ENCODE results near the gene IRX5. TPM values are rescaled to one million over a fixed set of nuclear protein-coding genes. Genes with fewer than 3 reads are reported as not detected.

IRX5 gene
- polyA plus RNA-seq, 3 donors: 0.15 TPM; not detected in 2

DNA sequence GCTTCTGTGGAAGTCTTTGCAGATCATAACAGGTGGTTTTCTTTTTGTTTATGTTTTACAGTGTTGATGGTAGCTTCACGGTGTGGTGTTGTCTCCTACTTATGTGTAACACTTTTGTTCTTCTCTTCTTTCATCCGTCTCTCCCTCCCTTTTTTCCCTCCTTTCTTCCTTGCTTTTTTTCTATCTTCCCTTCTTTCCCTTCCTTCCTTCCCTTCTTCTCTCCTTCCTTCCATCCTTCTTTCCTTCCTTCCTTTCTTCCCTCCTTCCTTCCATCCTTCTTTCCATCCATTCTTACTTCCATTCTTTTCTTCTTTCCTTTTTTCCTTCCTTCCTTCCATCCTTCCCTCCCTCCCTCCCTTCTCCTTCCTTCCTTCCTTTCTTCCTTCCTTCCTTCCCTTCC lies 31.4 kb downstream of the IRX5 start:
- Histone ChIP-seq H3K9ac (ENCODE audit: insufficient read depth, low read length, poor library complexity, severe bottlenecking) (no peak overlapping the region), H3K4me2 (replicated peaks; ENCODE audit: extremely low read depth, low read length, poor library complexity, severe bottlenecking) (no peak overlapping the region), H4K20me1 (ENCODE audit: insufficient read depth, low read length) (no peaks in the 10 kb centered on the region), H3K4me3 (replicated peaks in 1 of 3; ENCODE audit: low read depth in 2 of 3, low read length in 3 of 3) (no peak overlapping the region), H2AFZ (ENCODE audit: insufficient read depth, low read depth, low read length, poor library complexity, severe bottlenecking) (no peak overlapping the region), H3K27ac (ENCODE audit: low read depth in 1 of 2, low read length in 2 of 2) (no peak overlapping the region), H3K79me2 (ENCODE audit: insufficient read depth, low read length) (no peaks in the 10 kb centered on the region), H3K9me3 (replicated peaks in 1 of 2; ENCODE audit: control insufficient read depth in 1 of 2, insufficient read depth in 1 of 2, low read length in 2 of 2) (no peaks in the 10 kb centered on the region), H3K27me3 (ENCODE audit: control insufficient read depth in 2 of 2, insufficient read depth in 2 of 2, low read length in 2 of 2) (no peaks in the 10 kb centered on the region), H3K4me1 (ENCODE audit: control insufficient read depth in 1 of 2, insufficient read depth in 2 of 2, low read length in 2 of 2) (no peaks in the 10 kb centered on the region), H3K36me3 (replicated peaks in 1 of 2; ENCODE audit: control insufficient read depth in 1 of 2, insufficient read depth in 2 of 2, low read length in 2 of 2) (no peaks in the 10 kb centered on the region)
- H3K4me1 Mint-ChIP-seq: no peaks in the 10 kb centered on the region
- H3K9me3 Mint-ChIP-seq: peaks cover 0 to 5% (median 0%) of the 10 kb centered on the region in 7 donors
- WGBS (ENCODE audit: insufficient coverage): 92% methylated on average over 1 of the region's 2 CpGs
- DNase-seq: no peak
- H3K27ac Mint-ChIP-seq: no peak overlapping the region
- H3K4me3 Mint-ChIP-seq: no peak overlapping the region
- intact Hi-C loops (cut with micrococcal nuclease): no loop called here
- no peaks in the 10 kb centered on the region for H3K36me3 Mint-ChIP-seq
- TF ChIP-seq, protein P1, sequence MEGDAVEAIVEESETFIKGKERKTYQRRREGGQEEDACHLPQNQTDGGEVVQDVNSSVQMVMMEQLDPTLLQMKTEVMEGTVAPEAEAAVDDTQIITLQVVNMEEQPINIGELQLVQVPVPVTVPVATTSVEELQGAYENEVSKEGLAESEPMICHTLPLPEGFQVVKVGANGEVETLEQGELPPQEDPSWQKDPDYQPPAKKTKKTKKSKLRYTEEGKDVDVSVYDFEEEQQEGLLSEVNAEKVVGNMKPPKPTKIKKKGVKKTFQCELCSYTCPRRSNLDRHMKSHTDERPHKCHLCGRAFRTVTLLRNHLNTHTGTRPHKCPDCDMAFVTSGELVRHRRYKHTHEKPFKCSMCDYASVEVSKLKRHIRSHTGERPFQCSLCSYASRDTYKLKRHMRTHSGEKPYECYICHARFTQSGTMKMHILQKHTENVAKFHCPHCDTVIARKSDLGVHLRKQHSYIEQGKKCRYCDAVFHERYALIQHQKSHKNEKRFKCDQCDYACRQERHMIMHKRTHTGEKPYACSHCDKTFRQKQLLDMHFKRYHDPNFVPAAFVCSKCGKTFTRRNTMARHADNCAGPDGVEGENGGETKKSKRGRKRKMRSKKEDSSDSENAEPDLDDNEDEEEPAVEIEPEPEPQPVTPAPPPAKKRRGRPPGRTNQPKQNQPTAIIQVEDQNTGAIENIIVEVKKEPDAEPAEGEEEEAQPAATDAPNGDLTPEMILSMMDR (IDR thresholded peaks at IDR 0.05): no peak
- peaks cover 1 to 6% (median 3%) of the 10 kb centered on the region in 3 donors for H3K27me3 Mint-ChIP-seq (ENCODE audit: low read depth in 3 of 3)

DNA sequence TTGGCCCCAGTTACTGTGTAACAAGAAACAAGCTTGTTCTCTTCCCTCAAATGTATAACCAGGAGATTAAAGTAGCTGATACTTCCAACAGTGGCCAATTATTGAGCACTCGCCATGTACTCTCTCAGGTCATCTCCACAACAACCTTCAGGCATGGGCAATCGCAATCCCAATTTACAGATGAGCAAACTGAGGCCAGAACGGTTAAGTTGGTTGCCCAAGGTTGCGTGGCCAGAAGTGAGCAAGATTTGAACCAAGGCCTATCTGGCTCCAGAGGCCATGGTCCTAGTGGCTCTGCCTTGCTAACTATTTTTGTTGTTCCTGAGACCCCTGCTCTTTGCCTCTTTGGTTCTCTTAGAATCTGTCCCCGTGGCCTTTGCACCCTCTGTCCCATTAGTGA lies 33.6 kb downstream of the IRX5 start:
- 97% methylated on average over 4 of the region's 5 CpGs for WGBS (ENCODE audit: insufficient coverage)
- TF ChIP-seq, protein P1 (IDR thresholded peaks at IDR 0.05): no peak
- Histone ChIP-seq H3K27me3 (ENCODE audit: control insufficient read depth in 2 of 2, insufficient read depth in 2 of 2, low read length in 2 of 2) (no peaks in the 10 kb centered on the region), H3K27ac (ENCODE audit: low read depth in 1 of 2, low read length in 2 of 2) (no peak overlapping the region), H3K4me1 (ENCODE audit: control insufficient read depth in 1 of 2, insufficient read depth in 2 of 2, low read length in 2 of 2) (no peaks in the 10 kb centered on the region), H3K36me3 (replicated peaks in 1 of 2; ENCODE audit: control insufficient read depth in 1 of 2, insufficient read depth in 2 of 2, low read length in 2 of 2) (no peaks in the 10 kb centered on the region), H3K4me2 (replicated peaks; ENCODE audit: extremely low read depth, low read length, poor library complexity, severe bottlenecking) (no peak overlapping the region), H3K9ac (ENCODE audit: insufficient read depth, low read length, poor library complexity, severe bottlenecking) (no peak overlapping the region), H3K4me3 (replicated peaks in 1 of 3; ENCODE audit: low read depth in 2 of 3, low read length in 3 of 3) (no peak overlapping the region), H3K9me3 (replicated peaks in 1 of 2; ENCODE audit: control insufficient read depth in 1 of 2, insufficient read depth in 1 of 2, low read length in 2 of 2) (no peaks in the 10 kb centered on the region), H2AFZ (ENCODE audit: insufficient read depth, low read depth, low read length, poor library complexity, severe bottlenecking) (no peak overlapping the region), H3K79me2 (ENCODE audit: insufficient read depth, low read length) (no peaks in the 10 kb centered on the region), H4K20me1 (ENCODE audit: insufficient read depth, low read length) (no peaks in the 10 kb centered on the region)
- no peaks in the 10 kb centered on the region for H3K4me1 Mint-ChIP-seq
- H3K27ac Mint-ChIP-seq: no peak overlapping the region
- H3K36me3 Mint-ChIP-seq: no peaks in the 10 kb centered on the region
- DNase-seq: no peak
- peaks cover 1 to 7% (median 3%) of the 10 kb centered on the region in 3 donors for H3K27me3 Mint-ChIP-seq (ENCODE audit: low read depth in 3 of 3)
- H3K4me3 Mint-ChIP-seq: no peak overlapping the region
- H3K9me3 Mint-ChIP-seq: peaks cover 0 to 5% (median 0%) of the 10 kb centered on the region in 7 donors
- intact Hi-C loops (cut with micrococcal nuclease): no loop called here
